ENCODE results near the gene ALAS1. TPM values are rescaled to one million over a fixed set of nuclear protein-coding genes. Genes with fewer than 3 reads are reported as not detected.

Gene ALAS1
- total RNA-seq, 1 experiment from 2014 or later: 58.6 TPM

GRCh38 chr3:52210550-52211046, 12.6 kb downstream of the ALAS1 start:
- TF ChIP-seq CTCF (conservative IDR thresholded peaks at IDR 0.05; ENCODE audit: low read depth, low read length): no peak
- no peak for TF ChIP-seq EZH2 (IDR thresholded peaks at IDR 0.05; ENCODE audit: borderline replicate concordance, low read depth, low read length, poor library complexity, severe bottlenecking)
- DNase-seq (ENCODE audit: low spot score): no peak
- Histone ChIP-seq H3K27ac (ENCODE audit: low read depth, low read length, poor library complexity, severe bottlenecking) (no peak overlapping the region), H3K27me3 (replicated peaks; ENCODE audit: insufficient read depth, low read depth, low read length, poor library complexity) (no peaks in the 10 kb centered on the region), H3K36me3 (ENCODE audit: insufficient read depth, low read length, poor library complexity, severe bottlenecking) (peaks cover 45% of the 10 kb centered on the region), H3K9me3 (ENCODE audit: low read depth, low read length, poor library complexity, severe bottlenecking) (no peaks in the 10 kb centered on the region), H3K4me3 (ENCODE audit: low read depth, low read length, poor library complexity, severe bottlenecking) (no peak overlapping the region), H3K4me1 (ENCODE audit: insufficient read depth, low read length, poor library complexity, severe bottlenecking) (no peaks in the 10 kb centered on the region)
- intact Hi-C loops (cut with micrococcal nuclease; ENCODE audit: unreplicated experiment): no loop called here
- no TSS peak for BruUV-seq (replicated peaks)
- ChIA-PET POLR2A (ENCODE audit: low non-redundant PET) (interaction anchor here (0.6 kb wide), 1 partner anchor 9 kb away, joined by 3 read pairs; no protein-coding TSS in a partner anchor), CTCF (no interaction called here)

GRCh38 chr3:52211268-52211891, 13.4 kb downstream of the ALAS1 start:
- TF ChIP-seq EZH2 (IDR thresholded peaks at IDR 0.05; ENCODE audit: borderline replicate concordance, low read depth, low read length, poor library complexity, severe bottlenecking) (no peak), CTCF (conservative IDR thresholded peaks at IDR 0.05; ENCODE audit: low read depth, low read length) (no peak)
- no peak overlapping the region for H3K4me3 ChIP-seq (ENCODE audit: low read depth, low read length, poor library complexity, severe bottlenecking)
- peaks cover 39% of the 10 kb centered on the region for H3K36me3 ChIP-seq (ENCODE audit: insufficient read depth, low read length, poor library complexity, severe bottlenecking)
- CTCF ChIA-PET: interaction anchor here (1.0 kb wide), 1 partner anchor 9 kb away, joined by 6 read pairs; no protein-coding TSS in a partner anchor
- no TSS peak for BruUV-seq (replicated peaks)
- no peaks in the 10 kb centered on the region for H3K4me1 ChIP-seq (ENCODE audit: insufficient read depth, low read length, poor library complexity, severe bottlenecking)
- no peak for DNase-seq (ENCODE audit: low spot score)
- H3K9me3 ChIP-seq (ENCODE audit: low read depth, low read length, poor library complexity, severe bottlenecking): no peaks in the 10 kb centered on the region
- POLR2A ChIA-PET (ENCODE audit: low non-redundant PET): no interaction called here
- intact Hi-C loops (cut with micrococcal nuclease; ENCODE audit: unreplicated experiment): no loop called here
- H3K27me3 ChIP-seq (replicated peaks; ENCODE audit: insufficient read depth, low read depth, low read length, poor library complexity): no peaks in the 10 kb centered on the region
- H3K27ac ChIP-seq (ENCODE audit: low read depth, low read length, poor library complexity, severe bottlenecking): no peak overlapping the region

- H3K27me3 ChIP-seq (replicated peaks; ENCODE audit: insufficient read depth, low read depth, low read length, poor library complexity): no peaks in the 10 kb centered on the region
- ChIA-PET CTCF (no interaction called here), POLR2A (ENCODE audit: low non-redundant PET) (no interaction called here)
- TF ChIP-seq CTCF (conservative IDR thresholded peaks at IDR 0.05; ENCODE audit: low read depth, low read length): no peak
- TF ChIP-seq EZH2 (IDR thresholded peaks at IDR 0.05; ENCODE audit: borderline replicate concordance, low read depth, low read length, poor library complexity, severe bottlenecking): no peak
- peaks cover 28% of the 10 kb centered on the region for H3K36me3 ChIP-seq (ENCODE audit: insufficient read depth, low read length, poor library complexity, severe bottlenecking)
- intact Hi-C loops (cut with micrococcal nuclease; ENCODE audit: unreplicated experiment): no loop called here
- no peak overlapping the region for H3K27ac ChIP-seq (ENCODE audit: low read depth, low read length, poor library complexity, severe bottlenecking)
- no peaks in the 10 kb centered on the region for H3K4me1 ChIP-seq (ENCODE audit: insufficient read depth, low read length, poor library complexity, severe bottlenecking)
- no TSS peak for BruUV-seq (replicated peaks)
- DNase-seq (ENCODE audit: low spot score): no peak
- H3K9me3 ChIP-seq (ENCODE audit: low read depth, low read length, poor library complexity, severe bottlenecking): no peaks in the 10 kb centered on the region
- no peak overlapping the region for H3K4me3 ChIP-seq (ENCODE audit: low read depth, low read length, poor library complexity, severe bottlenecking)
Measured at GRCh38 chr3:52213005-52213404, 15.0 kb downstream of the ALAS1 start.

All from A673 (cell line).